T-helper 1 cell treated with Interleukin-12 subunit alpha and Interleukin-12 subunit beta and Interleukin-4 antibody, amounts not matched to agents 30 ng/mL and 1 ng/mL, for 36 hours (primary cell): ENCODE measurements around the gene ANKRD1. TPM values are rescaled to one million over a fixed set of nuclear protein-coding genes. Genes with fewer than 3 reads are reported as not detected.

Experiments
- intact Hi-C: fragments of 100-400 bp; cut with micrococcal nuclease; formaldehyde crosslinking; loops from one replicate; pipeline ENCODE4 v1.15.1; 2024
- total RNA-seq: library from RNA; stranded (reverse); gene quantifications from 2 replicates; pipeline ENCODE4 v1.2.3, GENCODE V29; 2022

Gene ANKRD1
- total RNA-seq, 1 donor from 2014 or later = not detected

DNA sequence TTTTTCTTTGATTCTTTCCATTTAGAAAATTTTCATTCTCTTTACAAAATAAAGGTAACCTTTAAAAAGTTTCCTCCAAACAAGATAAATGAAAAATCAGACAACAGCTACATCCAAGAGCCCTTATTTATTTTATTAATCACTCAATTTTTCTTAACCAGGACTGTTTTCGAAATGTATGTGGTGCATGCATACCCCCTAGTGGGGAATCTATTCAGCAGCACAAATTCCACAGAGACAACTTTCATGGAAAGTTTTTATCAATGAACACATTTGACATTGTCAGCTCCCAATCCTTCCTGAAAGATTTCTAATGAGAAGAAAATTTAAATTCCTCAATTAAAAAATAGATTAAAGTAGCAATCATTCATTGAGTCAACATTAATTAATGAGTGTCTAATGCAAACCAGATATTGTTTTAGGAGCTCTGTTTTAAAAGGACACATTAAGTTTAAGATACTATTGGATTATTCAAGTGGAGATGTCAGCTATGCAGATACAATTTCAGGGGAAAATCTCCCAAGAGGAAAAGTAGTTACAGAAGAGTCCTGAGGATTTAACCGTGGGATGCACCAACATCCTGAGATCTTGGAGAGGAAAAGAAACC, 57.9 kb downstream of the ANKRD1 start:
- intact Hi-C loops = loop anchor here (1.0 kb wide), 2 partner anchors 112 to 1070 kb away; no protein-coding TSS in a partner anchor

Other genes with a start within 250 kb of the ANKRD1 start
- gene HTR7, start 63.0 kb downstream of the ANKRD1 start, total RNA-seq = not detected in 2 replicates
- 50.5 and 52.0 TPM in 2 replicates for gene RPP30, start 49.1 kb downstream of the ANKRD1 start, total RNA-seq